ENCODE results near the gene TXLNB. TPM values are rescaled to one million over a fixed set of nuclear protein-coding genes. Genes with fewer than 3 reads are reported as not detected.
A peak's percentile ranks its signal among the peaks of the same experiment; 100 is the strongest.
"Not testable (repeated sequence)": the region's sequence is repeated elsewhere in the genome, so short reads cannot be mapped to it uniquely, and the experiment has no call there.

The TXLNB gene
- total RNA-seq, 1 experiment from 2014 or later, result 1.0 TPM

DNA sequence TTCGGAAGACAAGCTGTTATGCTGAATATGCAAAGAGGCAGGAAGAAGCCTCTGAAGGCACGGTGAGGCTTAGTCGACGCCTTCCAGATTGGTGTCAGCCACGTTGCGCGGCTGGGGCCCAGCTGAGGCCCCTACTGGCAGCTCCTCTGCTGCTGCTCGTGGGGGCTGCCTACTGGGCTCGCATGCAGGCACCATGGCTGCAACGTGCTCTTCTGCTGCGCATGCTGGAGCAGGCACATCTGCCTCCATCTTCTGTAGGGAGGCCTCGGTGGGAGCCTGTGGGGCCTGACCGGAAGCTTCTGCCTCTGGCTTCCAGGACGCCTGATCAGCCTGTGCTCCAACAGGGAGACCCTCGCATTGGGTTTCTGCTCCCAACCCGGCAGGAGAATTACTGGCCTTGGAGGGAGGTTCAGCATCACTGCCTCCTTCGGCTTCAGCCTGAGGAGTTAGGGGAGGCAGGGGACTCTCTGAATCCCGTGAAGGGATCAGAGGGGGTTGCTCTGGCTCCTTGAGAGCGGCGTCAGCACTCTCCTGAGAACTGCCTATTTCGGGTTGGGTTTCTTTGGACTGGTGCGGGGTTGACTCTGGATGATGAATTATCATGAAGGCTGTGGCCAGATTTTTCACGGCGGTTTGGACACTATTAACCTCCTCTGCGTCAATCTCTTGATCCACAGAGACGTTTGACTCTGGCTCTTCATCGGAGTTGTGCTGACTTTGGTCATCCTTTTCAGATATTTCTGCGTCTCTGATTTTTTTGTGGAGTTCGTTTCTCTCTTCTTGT, 49.1 kb downstream of the TXLNB start:
- H3K9me3 ChIP-seq (replicated peaks), result no peaks in the 10 kb centered on the region
- peaks cover 9% of the 10 kb centered on the region; the same call in 1 of the 2 replicates for H3K4me1 ChIP-seq
- H3K36me3 ChIP-seq, result no peaks in the 10 kb centered on the region
- no peaks in the 10 kb centered on the region for H3K27me3 ChIP-seq
- no peak overlapping the region for H3K4me3 ChIP-seq
- H3K27ac ChIP-seq, result no peak overlapping the region
- DNase-seq, result no peak

- Histone ChIP-seq H3K4me1 (peaks cover 9% of the 10 kb centered on the region; the same call in 1 of the 2 replicates), H3K27ac (no peak overlapping the region), H3K27me3 (no peaks in the 10 kb centered on the region), H3K4me3 (no peak overlapping the region), H3K36me3 (no peaks in the 10 kb centered on the region), H3K9me3 (replicated peaks) (no peaks in the 10 kb centered on the region)
- peak; percentile 45 to 58 for DNase-seq
Observed at GRCh38 chr6:139240161-139241010, 51.4 kb downstream of the TXLNB start.

GRCh38 chr6:139239064-139239463, 52.7 kb downstream of the TXLNB start:
- no peaks in the 10 kb centered on the region; the same call in 1 of the 2 replicates for H3K9me3 ChIP-seq (replicated peaks)
- H3K36me3 ChIP-seq, result no peaks in the 10 kb centered on the region
- H3K27me3 ChIP-seq, result no peaks in the 10 kb centered on the region
- H3K4me1 ChIP-seq, result peaks cover 9% of the 10 kb centered on the region; the same call in 1 of the 2 replicates
- no peak for DNase-seq
- no peak overlapping the region for H3K27ac ChIP-seq
- H3K4me3 ChIP-seq, result no peak overlapping the region

- H3K4me3 ChIP-seq, result no peak overlapping the region
- no peaks in the 10 kb centered on the region for H3K27me3 ChIP-seq
- DNase-seq, result no peak
- peaks cover 9% of the 10 kb centered on the region for H3K4me1 ChIP-seq
- no peak overlapping the region for H3K27ac ChIP-seq
- no peaks in the 10 kb centered on the region for H3K36me3 ChIP-seq
- H3K9me3 ChIP-seq (replicated peaks), result no peaks in the 10 kb centered on the region; the same call in 1 of the 2 replicates
Observed at GRCh38 chr6:139236105-139236504, 55.7 kb downstream of the TXLNB start.

- peak; percentile 45 to 61 for DNase-seq
- Histone ChIP-seq H3K4me3 (no peak overlapping the region), H3K36me3 (no peaks in the 10 kb centered on the region), H3K4me1 (peaks cover 8% of the 10 kb centered on the region), H3K27ac (no peak overlapping the region), H3K27me3 (no peaks in the 10 kb centered on the region), H3K9me3 (replicated peaks) (no peaks in the 10 kb centered on the region; the same call in 1 of the 2 replicates)
Observed at GRCh38 chr6:139235661-139236060, 56.1 kb downstream of the TXLNB start.

- not testable (repeated sequence) for H3K27me3 ChIP-seq; H3K36me3 ChIP-seq; DNase-seq; H3K4me1 ChIP-seq; H3K27ac ChIP-seq; H3K4me3 ChIP-seq; H3K9me3 ChIP-seq (replicated peaks)
Observed at GRCh38 chr6:139234193-139234592, 57.6 kb downstream of the TXLNB start.

GRCh38 chr6:139231206-139231605, 60.6 kb downstream of the TXLNB start:
- no peak for DNase-seq
- Histone ChIP-seq H3K27ac (no peak overlapping the region), H3K27me3 (no peaks in the 10 kb centered on the region)

GRCh38 chr6:139230391-139230840, 61.4 kb downstream of the TXLNB start:
- Histone ChIP-seq H3K27ac (no peak overlapping the region), H3K9me3 (replicated peaks) (no peaks in the 10 kb centered on the region; the same call in 1 of the 2 replicates), H3K4me3 (no peak overlapping the region), H3K27me3 (no peaks in the 10 kb centered on the region), H3K4me1 (peaks cover 8% of the 10 kb centered on the region), H3K36me3 (no peaks in the 10 kb centered on the region)
- DNase-seq, result peak; percentile 16 to 56

More at GRCh38 chr6:139231206-139231605, 60.6 kb downstream of the TXLNB start:
- H3K4me3 ChIP-seq, result no peak overlapping the region
- no peaks in the 10 kb centered on the region for H3K36me3 ChIP-seq
- peaks cover 8% of the 10 kb centered on the region for H3K4me1 ChIP-seq
- H3K9me3 ChIP-seq (replicated peaks), result no peaks in the 10 kb centered on the region; the same call in 1 of the 2 replicates

GRCh38 chr6:139228387-139228786, 63.4 kb downstream of the TXLNB start:
- not testable (repeated sequence) for H3K36me3 ChIP-seq; H3K9me3 ChIP-seq (replicated peaks); H3K27me3 ChIP-seq; DNase-seq; H3K4me3 ChIP-seq; H3K27ac ChIP-seq; H3K4me1 ChIP-seq

DNA sequence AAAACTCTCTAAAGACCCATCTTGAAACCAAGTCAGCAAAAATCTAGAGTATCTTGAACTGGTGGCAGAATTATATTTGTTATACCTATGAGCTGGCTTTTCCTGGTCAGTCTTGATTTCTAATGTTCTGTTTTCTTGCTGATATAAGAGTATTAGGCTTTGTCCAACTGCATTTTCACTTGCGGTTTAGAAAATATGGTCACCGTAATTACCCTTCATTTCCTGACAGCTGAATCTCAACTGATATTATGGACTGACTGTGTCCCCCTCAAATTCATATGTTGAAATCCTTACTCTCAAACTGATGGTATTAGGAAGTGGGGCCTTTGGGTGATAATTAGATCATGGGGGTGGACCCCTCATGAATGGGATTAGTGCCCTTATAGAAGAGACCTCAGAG, 72.1 kb downstream of the TXLNB start:
- H3K36me3 ChIP-seq, result no peaks in the 10 kb centered on the region
- peak overlapping the region; percentile 88 for H3K27ac ChIP-seq

GRCh38 chr6:139219271-139219729, 72.5 kb downstream of the TXLNB start:
- Histone ChIP-seq H3K27me3 (no peaks in the 10 kb centered on the region), H3K36me3 (no peaks in the 10 kb centered on the region), H3K4me3 (no peak overlapping the region), H3K9me3 (replicated peaks) (peaks cover 20% of the 10 kb centered on the region), H3K27ac (peak overlapping the region; percentile 88), H3K4me1 (peaks cover 10% of the 10 kb centered on the region; the same call in 1 of the 2 replicates)
- DNase-seq, result peak; percentile 97 to 99

More for the DNA sequence above, 72.1 kb downstream of the TXLNB start:
- Histone ChIP-seq H3K9me3 (replicated peaks) (peaks cover 20% of the 10 kb centered on the region), H3K4me1 (peaks cover 10% of the 10 kb centered on the region; the same call in 1 of the 2 replicates), H3K27me3 (no peaks in the 10 kb centered on the region), H3K4me3 (no peak overlapping the region)
- DNase-seq, result no peak

DNA sequence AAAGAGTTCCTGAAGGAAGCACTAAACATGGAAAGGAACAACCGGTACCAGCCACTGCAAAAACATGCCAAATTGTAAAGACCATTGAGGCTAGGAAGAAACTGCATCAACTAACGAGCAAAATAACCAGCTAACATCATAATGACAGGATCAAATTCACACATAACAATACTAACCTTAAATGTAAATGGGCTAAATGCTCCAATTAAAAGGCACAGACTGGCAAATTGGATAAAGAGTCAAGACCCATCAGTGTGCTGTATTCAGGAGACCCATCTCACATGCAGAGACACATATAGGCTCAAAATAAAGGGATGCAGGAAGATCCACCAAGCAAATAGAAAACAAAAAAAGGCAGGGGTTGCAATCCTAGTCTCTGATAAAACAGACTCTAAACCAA, 79.3 kb downstream of the TXLNB start:
- DNase-seq; H3K27ac ChIP-seq; H3K9me3 ChIP-seq (replicated peaks); H3K27me3 ChIP-seq; H3K4me1 ChIP-seq; H3K4me3 ChIP-seq; H3K36me3 ChIP-seq: not testable (repeated sequence)

DNA sequence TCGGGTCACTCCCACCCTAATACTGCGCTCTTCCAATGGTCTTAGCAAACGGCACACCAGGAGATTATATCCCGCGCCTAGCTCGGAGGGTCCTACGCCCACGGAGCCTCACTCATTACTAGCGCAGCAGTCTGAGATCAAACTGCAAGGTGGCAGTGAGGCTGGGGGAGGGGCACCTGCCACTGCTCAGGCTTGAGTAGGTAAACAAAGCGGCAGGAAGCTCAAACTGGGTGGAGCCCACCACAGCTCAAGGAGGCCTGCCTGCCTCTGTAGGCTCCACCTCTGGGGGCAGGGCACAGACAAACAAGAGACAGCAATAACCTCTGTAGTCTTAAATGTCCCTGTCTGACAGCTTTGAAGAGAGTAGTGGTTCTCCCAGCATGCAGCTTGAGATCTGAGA, 81.0 kb downstream of the TXLNB start:
- not testable (repeated sequence) for H3K4me3 ChIP-seq
- peaks cover 10% of the 10 kb centered on the region; the same call in 1 of the 2 replicates for H3K9me3 ChIP-seq (replicated peaks)

DNA sequence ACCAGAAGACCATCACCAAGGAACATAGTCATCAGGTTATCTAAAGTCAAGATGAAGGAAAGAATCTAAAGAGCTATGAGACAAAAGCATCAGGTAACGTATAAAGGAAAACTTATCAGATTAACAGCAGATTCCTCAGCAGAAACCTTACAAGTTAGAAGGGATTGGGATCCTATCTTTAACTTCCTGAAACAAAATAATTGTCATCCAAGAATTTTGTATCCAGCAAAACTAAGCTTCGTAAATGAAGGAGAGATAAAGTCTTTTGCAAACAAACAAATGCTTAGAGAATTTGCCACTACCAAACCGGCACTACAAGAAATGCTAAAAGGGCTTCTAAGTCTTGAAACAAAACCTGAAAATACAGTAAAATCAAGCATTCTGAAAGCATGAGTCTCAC, 86.0 kb downstream of the TXLNB start:
- no peak for DNase-seq
- Histone ChIP-seq H3K4me3 (no peak overlapping the region), H3K27ac (no peak overlapping the region), H3K36me3 (no peaks in the 10 kb centered on the region), H3K27me3 (no peaks in the 10 kb centered on the region), H3K9me3 (replicated peaks) (peaks cover 6% of the 10 kb centered on the region; the same call in 1 of the 2 replicates), H3K4me1 (no peaks in the 10 kb centered on the region)

More for the DNA sequence above, 81.0 kb downstream of the TXLNB start:
- not testable (repeated sequence) for H3K36me3 ChIP-seq, H3K27ac ChIP-seq, H3K4me1 ChIP-seq, DNase-seq, H3K27me3 ChIP-seq

GRCh38 chr6:139204978-139205377, 86.8 kb downstream of the TXLNB start:
- no peaks in the 10 kb centered on the region for H3K36me3 ChIP-seq
- H3K9me3 ChIP-seq (replicated peaks), result peaks cover 3% of the 10 kb centered on the region; the same call in 1 of the 2 replicates
- H3K27ac ChIP-seq, result no peak overlapping the region
- no peaks in the 10 kb centered on the region for H3K4me1 ChIP-seq
- no peak overlapping the region for H3K4me3 ChIP-seq
- DNase-seq, result no peak
- H3K27me3 ChIP-seq, result no peaks in the 10 kb centered on the region
